CD14-positive monocyte (primary cell): ENCODE results near the gene DCT. TPM values are rescaled to one million over a fixed set of nuclear protein-coding genes. Genes with fewer than 3 reads are reported as not detected.

ENCODE experiments used
- DNase-seq, 3 donors: peaks; one replicate each; pipeline ENCODE4 v3.0.0-alpha.2; 2011 to 2022
- H2AFZ ChIP-seq: 2 replicates; pipeline ENCODE4 v1.6.0; 2012; ENCODE audit warnings: mild to moderate bottlenecking, low read depth, low read length, inconsistent platforms; ENCODE audit not compliant: insufficient read depth, poor library complexity, severe bottlenecking
- H3K27ac ChIP-seq, 2 donors: 1 replicate in 1 of 2; 2 replicates in 1 of 2; pipeline ENCODE4 v1.5.1; 2012 to 2013; ENCODE audit warnings: low read length in 2 of 2, control low read depth in 1 of 2, inconsistent platforms in 1 of 2, low read depth in 1 of 2, mild to moderate bottlenecking in 1 of 2
- H3K27me3 ChIP-seq, 2 donors: one replicate each; pipeline versions ENCODE4 v1.6.0 to v1.6.1; 2011 to 2013; ENCODE audit warnings: low read length in 2 of 2; ENCODE audit not compliant: control insufficient read depth in 2 of 2, insufficient read depth in 2 of 2
- H3K36me3 ChIP-seq, 2 donors: replicated peaks in 1 of 2; 1 replicate in 1 of 2; 2 replicates in 1 of 2; pipeline versions ENCODE4 v1.5.1 to v1.6.1; 2012 to 2013; ENCODE audit warnings: low read length in 2 of 2, control low read depth in 1 of 2, inconsistent platforms in 1 of 2, mild to moderate bottlenecking in 1 of 2; ENCODE audit not compliant: insufficient read depth in 2 of 2, control insufficient read depth in 1 of 2
- H3K4me1 ChIP-seq, 2 donors: 1 replicate in 1 of 2; 2 replicates in 1 of 2; pipeline versions ENCODE4 v1.5.1 to v1.6.1; 2012 to 2013; ENCODE audit warnings: low read length in 2 of 2, control low read depth in 1 of 2, inconsistent platforms in 1 of 2, mild to moderate bottlenecking in 1 of 2, moderate library complexity in 1 of 2; ENCODE audit not compliant: insufficient read depth in 2 of 2, control insufficient read depth in 1 of 2
- H3K4me2 ChIP-seq: replicated peaks from 2 replicates; pipeline ENCODE3; 2012; ENCODE audit warnings: low read length, moderate library complexity, mild to moderate bottlenecking; ENCODE audit not compliant: poor library complexity, severe bottlenecking; ENCODE audit errors: extremely low read depth
- H3K4me3 ChIP-seq, 3 experiments: fragments of 200-600 bp in 1 of 3; sonication (generic) in 1 of 3; replicated peaks in 1 of 3; 1 replicate in 2 of 3; 2 replicates in 1 of 3; pipeline ENCODE4 v1.5.1; 2011 to 2013; ENCODE audit warnings: low read length in 3 of 3, mild to moderate bottlenecking in 3 of 3, control low read depth in 2 of 3, low read depth in 2 of 3, inconsistent platforms in 1 of 3, moderate library complexity in 1 of 3
- H3K79me2 ChIP-seq: 2 replicates; pipeline ENCODE4 v1.6.0; 2012; ENCODE audit warnings: mild to moderate bottlenecking, control low read depth, inconsistent platforms, low read length, moderate library complexity; ENCODE audit not compliant: insufficient read depth
- H3K9ac ChIP-seq: 2 replicates; pipeline ENCODE4 v1.6.0; 2017; ENCODE audit warnings: low read length, mild to moderate bottlenecking; ENCODE audit not compliant: insufficient read depth, poor library complexity, severe bottlenecking
- H3K9me3 ChIP-seq, 2 donors: replicated peaks in 1 of 2; 1 replicate in 1 of 2; 2 replicates in 1 of 2; pipeline versions ENCODE4 v1.5.1 to v1.6.1; 2012 to 2013; ENCODE audit warnings: low read length in 2 of 2, control low read depth in 1 of 2; ENCODE audit not compliant: control insufficient read depth in 1 of 2, insufficient read depth in 1 of 2
- H4K20me1 ChIP-seq: 2 replicates; pipeline ENCODE4 v1.6.0; 2012; ENCODE audit warnings: mild to moderate bottlenecking, low read length, control low read depth, moderate library complexity; ENCODE audit not compliant: insufficient read depth
- H3K27ac Mint-ChIP-seq, 7 donors: one replicate each; pipeline ENCODE4 v1.8.0; 2020; ENCODE audit warnings: mild to moderate bottlenecking in 7 of 7, mixed read lengths in 7 of 7, moderate library complexity in 6 of 7, inconsistent platforms in 2 of 7
- H3K27me3 Mint-ChIP-seq, 3 donors: one replicate each; pipeline ENCODE4 v1.8.0; 2021 to 2022; ENCODE audit warnings: low read depth in 3 of 3, mild to moderate bottlenecking in 3 of 3, mixed read lengths in 3 of 3, moderate library complexity in 3 of 3, inconsistent platforms in 1 of 3
- H3K36me3 Mint-ChIP-seq, 2 donors: one replicate each; pipeline ENCODE4 v1.8.0; 2020; ENCODE audit warnings: mixed read lengths in 2 of 2, inconsistent platforms in 1 of 2, mild to moderate bottlenecking in 1 of 2
- H3K4me1 Mint-ChIP-seq: one replicate; pipeline ENCODE4 v1.8.0; 2020; ENCODE audit warnings: mild to moderate bottlenecking, mixed read lengths
- H3K4me3 Mint-ChIP-seq, 2 donors: one replicate each; pipeline ENCODE4 v1.8.0; 2020; ENCODE audit warnings: mild to moderate bottlenecking in 2 of 2, mixed read lengths in 2 of 2, moderate library complexity in 1 of 2
- H3K9me3 Mint-ChIP-seq, 7 donors: one replicate each; pipeline ENCODE4 v1.8.0; 2020 to 2022; ENCODE audit warnings: mixed read lengths in 7 of 7, mild to moderate bottlenecking in 6 of 7, moderate library complexity in 6 of 7, inconsistent platforms in 2 of 7
- WGBS: methylation state at CpG from one replicate; pipeline ENCODE4 v1.1.5; 2013; ENCODE audit warnings: missing lambda C conversion rate; ENCODE audit not compliant: insufficient coverage; 5-methylcytosine and 5-hydroxymethylcytosine counted together
- intact Hi-C, 2 donors: fragments of 100-400 bp; cut with micrococcal nuclease; formaldehyde crosslinking; loops; one replicate each; pipeline versions ENCODE4 v1.15.0 to v1.15.1; 2023
- polyA plus RNA-seq, 3 donors: library from polyadenylated mRNA; depleted of rRNA in 1 of 3; unstranded in 2 of 3; stranded (reverse) in 1 of 3; fragments of 300-500 nt in 2 of 3; fragments of >200 nt in 1 of 3; fragmentation: Illumina TruSeq in 2 of 3; gene quantifications; 1 replicate in 2 of 3; 2 replicates in 1 of 3; pipeline ENCODE4 v1.2.3, GENCODE V29; 2012 to 2021
- TF ChIP-seq, protein P1 (sequence below): fragments of 200-600 bp; IDR thresholded peaks from one replicate; pipeline ENCODE4 v1.8.0; 2022; ENCODE audit warnings: antibody characterized with exemption, mild to moderate bottlenecking

DCT gene
- polyA plus RNA-seq, 3 donors = not detected

- H3K9ac ChIP-seq = no peak overlapping the region
- H3K4me1 ChIP-seq = peaks cover 9 to 17% of the 10 kb centered on the region in 2 donors
- no peak overlapping the region for H3K4me2 ChIP-seq
- TF ChIP-seq, protein P1, sequence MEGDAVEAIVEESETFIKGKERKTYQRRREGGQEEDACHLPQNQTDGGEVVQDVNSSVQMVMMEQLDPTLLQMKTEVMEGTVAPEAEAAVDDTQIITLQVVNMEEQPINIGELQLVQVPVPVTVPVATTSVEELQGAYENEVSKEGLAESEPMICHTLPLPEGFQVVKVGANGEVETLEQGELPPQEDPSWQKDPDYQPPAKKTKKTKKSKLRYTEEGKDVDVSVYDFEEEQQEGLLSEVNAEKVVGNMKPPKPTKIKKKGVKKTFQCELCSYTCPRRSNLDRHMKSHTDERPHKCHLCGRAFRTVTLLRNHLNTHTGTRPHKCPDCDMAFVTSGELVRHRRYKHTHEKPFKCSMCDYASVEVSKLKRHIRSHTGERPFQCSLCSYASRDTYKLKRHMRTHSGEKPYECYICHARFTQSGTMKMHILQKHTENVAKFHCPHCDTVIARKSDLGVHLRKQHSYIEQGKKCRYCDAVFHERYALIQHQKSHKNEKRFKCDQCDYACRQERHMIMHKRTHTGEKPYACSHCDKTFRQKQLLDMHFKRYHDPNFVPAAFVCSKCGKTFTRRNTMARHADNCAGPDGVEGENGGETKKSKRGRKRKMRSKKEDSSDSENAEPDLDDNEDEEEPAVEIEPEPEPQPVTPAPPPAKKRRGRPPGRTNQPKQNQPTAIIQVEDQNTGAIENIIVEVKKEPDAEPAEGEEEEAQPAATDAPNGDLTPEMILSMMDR = no peak
- H3K4me3 ChIP-seq = no peak overlapping the region
- 0% methylated on average over 1 of the region's 1 CpG for WGBS
- Mint-ChIP-seq H3K4me1 (peaks cover 16% of the 10 kb centered on the region), H3K9me3 (peaks cover 7 to 36% (median 21%) of the 10 kb centered on the region in 7 donors), H3K36me3 (no peaks in the 10 kb centered on the region), H3K27ac (peak overlapping the region in 2 of 7 donors; percentile 6 to 19), H3K4me3 (peak overlapping the region in 1 of 2 donors; percentile 47), H3K27me3 (peaks cover 13 to 20% (median 17%) of the 10 kb centered on the region in 3 donors)
- H3K27ac ChIP-seq = no peak overlapping the region
- peaks cover 6 to 16% of the 10 kb centered on the region in 2 donors for H3K9me3 ChIP-seq
- DNase-seq = peak in 2 of 3 donors; percentile 18 to 29
- H3K79me2 ChIP-seq = no peaks in the 10 kb centered on the region
- H3K27me3 ChIP-seq = peaks cover 9 to 13% of the 10 kb centered on the region in 2 donors
- no peaks in the 10 kb centered on the region for H4K20me1 ChIP-seq
- no peak overlapping the region for H2AFZ ChIP-seq
- H3K36me3 ChIP-seq = no peaks in the 10 kb centered on the region
- intact Hi-C loops = no loop called here
These were observed 59.6 kb downstream of the DCT start for GRCh38 chr13:94419925-94420305.

DNA sequence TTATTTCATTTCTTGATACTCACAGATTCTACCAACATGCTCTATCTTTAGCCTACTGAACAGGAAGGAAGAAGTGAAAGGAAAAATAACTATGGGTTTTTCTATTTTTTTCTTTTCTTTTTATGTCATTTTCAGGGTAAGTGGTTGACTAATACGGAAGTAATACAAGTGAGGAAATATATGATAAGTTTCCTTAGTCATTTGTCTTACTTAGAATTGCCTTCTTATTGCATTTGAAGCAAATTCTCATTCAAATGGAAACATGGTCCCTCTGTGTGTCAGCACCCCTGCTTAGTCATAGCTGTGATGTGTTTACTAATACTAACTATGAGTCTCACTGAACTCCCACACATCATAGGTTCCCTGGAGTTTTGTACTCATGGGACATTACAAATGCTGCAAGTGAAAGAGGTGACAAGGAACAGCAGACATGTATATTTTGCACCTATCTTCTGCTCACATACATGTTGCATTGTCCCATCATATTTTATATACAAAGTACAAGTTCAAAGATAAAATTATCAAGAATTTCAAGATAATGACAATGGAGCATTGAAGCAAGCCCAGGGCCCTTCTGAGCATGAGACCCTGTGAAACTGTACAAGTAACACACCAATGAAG is 60.1 kb downstream of the DCT start:
- no peak overlapping the region for H3K4me2 ChIP-seq
- DNase-seq = peak; percentile 35 to 72 (median 42)
- peaks cover 6 to 16% of the 10 kb centered on the region in 2 donors for H3K9me3 ChIP-seq
- intact Hi-C loops = no loop called here
- peaks cover 16% of the 10 kb centered on the region for H3K4me1 Mint-ChIP-seq
- H3K27ac Mint-ChIP-seq = peak overlapping the region in 1 of 7 donors; percentile 19
- TF ChIP-seq, protein P1 = no peak
- H3K4me1 ChIP-seq = peaks cover 9 to 17% of the 10 kb centered on the region in 2 donors
- no peak overlapping the region for H2AFZ ChIP-seq
- peaks cover 11 to 20% (median 18%) of the 10 kb centered on the region in 3 donors for H3K27me3 Mint-ChIP-seq
- H3K4me3 ChIP-seq = peak overlapping the region in 1 of 3 experiments; percentile 9
- WGBS = no CpG with 5 or more reads among the region's 1 CpG
- H3K9me3 Mint-ChIP-seq = peaks cover 7 to 36% (median 21%) of the 10 kb centered on the region in 7 donors
- peaks cover 9 to 17% of the 10 kb centered on the region in 2 donors for H3K27me3 ChIP-seq
- H3K36me3 Mint-ChIP-seq = no peaks in the 10 kb centered on the region
- H3K9ac ChIP-seq = no peak overlapping the region
- H3K4me3 Mint-ChIP-seq = no peak overlapping the region
- H3K79me2 ChIP-seq = no peaks in the 10 kb centered on the region
- H3K27ac ChIP-seq = no peak overlapping the region
- H4K20me1 ChIP-seq = no peaks in the 10 kb centered on the region
- H3K36me3 ChIP-seq = no peaks in the 10 kb centered on the region
